Endothelial cell of umbilical vein (primary cell): ENCODE data around the gene TRIM40. TPM values are rescaled to one million over a fixed set of nuclear protein-coding genes. Genes with fewer than 3 reads are reported as not detected.

Source experiments
- BruUV-seq: library from RNA; stranded (reverse); fragments of 400-500 nt; replicated peaks from 2 replicates; lab custom pipeline; 2021; lab: Mats Ljungman, UMichigan
- CTCF ChIA-PET: fragments of 300-600, 350-600 bp; sonication (Branson Sonifier 250); formaldehyde crosslinking; loops from one replicate; lab custom pipeline; 2021; ENCODE audit warnings: antibody characterized with exemption, inconsistent platforms; lab: Charles Lee
- POLR2A ChIA-PET: fragments of 300-600, 350-600 bp; sonication (Branson Sonifier 250); formaldehyde crosslinking; loops from one replicate; lab custom pipeline; 2021; ENCODE audit warnings: antibody characterized with exemption, inconsistent platforms; lab: Charles Lee
- DNase-seq: peaks from one replicate; pipeline ENCODE4 v3.0.0-alpha.2; 2011; ENCODE audit warnings: low read depth, low spot score
- FAIRE-seq: peaks from 2 replicates; lab custom pipeline; 2011; peaks lifted over from hg19 to GRCh38; lab: Jason Lieb, UNC
- H2AFZ ChIP-seq: 2 replicates; pipeline ENCODE4 v1.6.0; 2012; ENCODE audit warnings: low read depth, low read length, control low read depth, inconsistent platforms
- H3K27ac ChIP-seq: 2 replicates; pipeline ENCODE4 v1.5.1; 2011; ENCODE audit warnings: low read depth, mild to moderate bottlenecking, control low read depth, low read length, moderate library complexity; ENCODE audit not compliant: insufficient read depth
- H3K27me3 ChIP-seq, 2 experiments: 2 replicates each; pipeline versions ENCODE4 v1.6.0 to v1.6.1; 2011; ENCODE audit warnings: low read length in 2 of 2, mixed read lengths in 1 of 2; ENCODE audit not compliant: control insufficient read depth in 2 of 2, insufficient read depth in 2 of 2
- H3K36me3 ChIP-seq, 2 experiments: 2 replicates in 1 of 2; 3 replicates in 1 of 2; pipeline ENCODE4 v1.5.1; 2011; ENCODE audit warnings: low read length in 2 of 2, mild to moderate bottlenecking in 1 of 2, moderate library complexity in 1 of 2; ENCODE audit not compliant: control insufficient read depth in 2 of 2, insufficient read depth in 2 of 2; ENCODE audit errors: extremely low read depth in 1 of 2
- H3K4me1 ChIP-seq: 3 replicates; pipeline ENCODE4 v1.5.1; 2011; ENCODE audit warnings: mild to moderate bottlenecking, low read length; ENCODE audit not compliant: control insufficient read depth, insufficient read depth; ENCODE audit errors: extremely low read depth
- H3K4me2 ChIP-seq: 2 replicates; pipeline ENCODE4 v1.6.1; 2011; ENCODE audit warnings: low read length, control low read depth, mixed read lengths; ENCODE audit not compliant: insufficient read depth
- H3K4me3 ChIP-seq, 3 experiments: fragments of 200-600 bp in 1 of 3; sonication (generic), shearing (Covaris generic) in 1 of 3; replicated peaks in 1 of 3; 2 replicates each; pipeline ENCODE4 v1.5.1; 2011 to 2016; ENCODE audit warnings: control low read depth in 3 of 3, low read length in 3 of 3, mild to moderate bottlenecking in 2 of 3, inconsistent platforms in 1 of 3, low read depth in 1 of 3, moderate library complexity in 1 of 3; ENCODE audit not compliant: insufficient read depth in 1 of 3
- H3K79me2 ChIP-seq: 2 replicates; pipeline ENCODE4 v1.6.0; 2012; ENCODE audit warnings: low read length, inconsistent platforms; ENCODE audit not compliant: control insufficient read depth, insufficient read depth
- H3K9ac ChIP-seq: replicated peaks from 2 replicates; pipeline ENCODE3; 2011; ENCODE audit warnings: low read length, control low read depth; ENCODE audit not compliant: insufficient read depth; ENCODE audit errors: extremely low read depth
- H3K9me1 ChIP-seq: replicated peaks from 3 replicates; pipeline ENCODE4 v1.6.0; 2011; ENCODE audit warnings: mild to moderate bottlenecking, low read length; ENCODE audit not compliant: control insufficient read depth, insufficient read depth; ENCODE audit errors: extremely low read depth
- H3K9me3 ChIP-seq: replicated peaks from 2 replicates; pipeline ENCODE4 v1.5.1; 2012; ENCODE audit warnings: low read length, inconsistent platforms; ENCODE audit not compliant: control insufficient read depth, insufficient read depth
- H4K20me1 ChIP-seq: replicated peaks from 2 replicates; pipeline ENCODE3; 2011; ENCODE audit warnings: mild to moderate bottlenecking, low read length; ENCODE audit not compliant: control insufficient read depth, insufficient read depth; ENCODE audit errors: extremely low read depth
- FOS ChIP-seq: IDR thresholded peaks from 2 replicates; pipeline ENCODE4 v1.6.1; 2011; ENCODE audit warnings: mild to moderate bottlenecking, low read length, moderate library complexity, borderline replicate concordance; ENCODE audit not compliant: insufficient read depth
- GATA2 ChIP-seq: IDR thresholded peaks from 2 replicates; pipeline ENCODE4 v1.7.0; 2011; ENCODE audit warnings: low read depth, mild to moderate bottlenecking, moderate library complexity, mixed read lengths, low read length; ENCODE audit not compliant: insufficient read length, insufficient read depth
- MYC ChIP-seq: IDR thresholded peaks from one replicate; pipeline ENCODE4 v1.6.1; 2011; ENCODE audit warnings: mild to moderate bottlenecking, low read depth, low read length
- POLR2A ChIP-seq: IDR thresholded peaks from 2 replicates; pipeline ENCODE4 v1.6.1; 2012; ENCODE audit warnings: low read depth, mild to moderate bottlenecking, control low read depth, low read length
- dilution Hi-C: fragments of 300-500 bp; cut with MboI; formaldehyde crosslinking; loops from one replicate; pipeline ENCODE4 v1.15.0; 2019; ENCODE audit warnings: low sequenced_read_pairs; ENCODE audit not compliant: extremely low pct_ligation_motif_present
- intact Hi-C: fragments of 100-400 bp; cut with micrococcal nuclease; formaldehyde crosslinking; loops from one replicate; pipeline ENCODE4 v1.10.0; 2022
- polyA plus RNA-seq, 4 experiments: library from polyadenylated mRNA; depleted of rRNA in 3 of 4; stranded (reverse) in 3 of 4; unstranded in 1 of 4; fragments of >200 nt; gene quantifications; 2 replicates each; pipeline versions ENCODE4 v1.2.1 to v1.2.3, GENCODE V29; 2011 to 2012; ENCODE audit warnings: missing spikeins in 1 of 4
- total RNA-seq: library from RNA; stranded (reverse); gene quantifications from 2 replicates; pipeline ENCODE4 v1.2.3, GENCODE V29; 2021
- TF ChIP-seq, protein P1 (sequence below), 2 donors: IDR thresholded peaks; 1 replicate in 1 of 2; 2 replicates in 1 of 2; pipeline ENCODE4 v1.5.1; 2011; ENCODE audit warnings: low read length in 2 of 2, mild to moderate bottlenecking in 2 of 2, moderate library complexity in 2 of 2, control low read depth in 1 of 2, inconsistent platforms in 1 of 2, low read depth in 1 of 2; ENCODE audit not compliant: insufficient read depth in 1 of 2; ENCODE audit errors: extremely low read depth in 1 of 2
- TF ChIP-seq, protein P2 (sequence below): IDR thresholded peaks from 2 replicates; pipeline ENCODE4 v1.6.1; 2011; ENCODE audit not compliant: insufficient read depth, insufficient read length

Gene TRIM40
- total and polyA plus RNA-seq, 2 donors (not counting 3 experiments of a cell fraction or from before 2014, with no cell fraction given): not detected

DNA sequence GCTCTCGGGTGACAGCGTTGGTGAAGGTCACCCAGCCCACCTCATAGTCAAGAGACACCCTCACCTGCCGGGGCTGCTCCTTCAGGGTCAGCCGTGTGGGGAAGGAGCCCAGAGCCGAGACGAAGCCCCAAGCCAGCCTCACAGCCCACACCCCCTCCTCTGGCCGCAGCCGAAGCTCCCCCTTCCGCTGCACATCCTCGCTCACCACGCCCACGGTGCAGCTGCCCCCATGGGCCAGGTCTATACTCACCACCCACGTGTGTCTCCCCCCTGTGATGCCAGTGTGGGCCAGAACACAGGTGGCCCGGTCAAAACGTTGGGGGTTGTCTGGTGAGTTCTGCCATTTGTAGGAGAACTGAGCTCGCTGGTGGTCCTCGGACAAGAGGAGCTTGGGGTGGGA, 18.1 kb downstream of the TRIM40 start:
- Histone ChIP-seq H3K4me2 (no peak overlapping the region), H2AFZ (no peak overlapping the region), H3K9me3 (no peaks in the 10 kb centered on the region), H3K4me1 (peaks cover 8% of the 10 kb centered on the region), H3K9me1 (no peaks in the 10 kb centered on the region), H4K20me1 (no peaks in the 10 kb centered on the region), H3K4me3 (no peak overlapping the region), H3K79me2 (no peaks in the 10 kb centered on the region), H3K27me3 (peaks cover 0 to 6% of the 10 kb centered on the region in 2 experiments), H3K9ac (no peak overlapping the region), H3K27ac (no peak overlapping the region), H3K36me3 (no peaks in the 10 kb centered on the region)
- ChIA-PET CTCF (interaction anchor here (1.3 kb wide), 1 partner anchor 23 kb away, joined by 7 read pairs; no protein-coding TSS in a partner anchor), POLR2A (no interaction called here)
- DNase-seq (no peak), FAIRE-seq (no peak)
- TF ChIP-seq, protein P1, sequence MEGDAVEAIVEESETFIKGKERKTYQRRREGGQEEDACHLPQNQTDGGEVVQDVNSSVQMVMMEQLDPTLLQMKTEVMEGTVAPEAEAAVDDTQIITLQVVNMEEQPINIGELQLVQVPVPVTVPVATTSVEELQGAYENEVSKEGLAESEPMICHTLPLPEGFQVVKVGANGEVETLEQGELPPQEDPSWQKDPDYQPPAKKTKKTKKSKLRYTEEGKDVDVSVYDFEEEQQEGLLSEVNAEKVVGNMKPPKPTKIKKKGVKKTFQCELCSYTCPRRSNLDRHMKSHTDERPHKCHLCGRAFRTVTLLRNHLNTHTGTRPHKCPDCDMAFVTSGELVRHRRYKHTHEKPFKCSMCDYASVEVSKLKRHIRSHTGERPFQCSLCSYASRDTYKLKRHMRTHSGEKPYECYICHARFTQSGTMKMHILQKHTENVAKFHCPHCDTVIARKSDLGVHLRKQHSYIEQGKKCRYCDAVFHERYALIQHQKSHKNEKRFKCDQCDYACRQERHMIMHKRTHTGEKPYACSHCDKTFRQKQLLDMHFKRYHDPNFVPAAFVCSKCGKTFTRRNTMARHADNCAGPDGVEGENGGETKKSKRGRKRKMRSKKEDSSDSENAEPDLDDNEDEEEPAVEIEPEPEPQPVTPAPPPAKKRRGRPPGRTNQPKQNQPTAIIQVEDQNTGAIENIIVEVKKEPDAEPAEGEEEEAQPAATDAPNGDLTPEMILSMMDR (IDR thresholded peaks at IDR 0.05; ENCODE audit: extremely low read depth in 1 of 2, insufficient read depth in 1 of 2, low read depth in 1 of 2, low read length in 2 of 2): no peak
- TF ChIP-seq, protein P2, sequence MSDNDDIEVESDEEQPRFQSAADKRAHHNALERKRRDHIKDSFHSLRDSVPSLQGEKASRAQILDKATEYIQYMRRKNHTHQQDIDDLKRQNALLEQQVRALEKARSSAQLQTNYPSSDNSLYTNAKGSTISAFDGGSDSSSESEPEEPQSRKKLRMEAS: no peak
- dilution Hi-C loops: no loop called here
- intact Hi-C loops: no loop called here
- no TSS peak for BruUV-seq

DNA sequence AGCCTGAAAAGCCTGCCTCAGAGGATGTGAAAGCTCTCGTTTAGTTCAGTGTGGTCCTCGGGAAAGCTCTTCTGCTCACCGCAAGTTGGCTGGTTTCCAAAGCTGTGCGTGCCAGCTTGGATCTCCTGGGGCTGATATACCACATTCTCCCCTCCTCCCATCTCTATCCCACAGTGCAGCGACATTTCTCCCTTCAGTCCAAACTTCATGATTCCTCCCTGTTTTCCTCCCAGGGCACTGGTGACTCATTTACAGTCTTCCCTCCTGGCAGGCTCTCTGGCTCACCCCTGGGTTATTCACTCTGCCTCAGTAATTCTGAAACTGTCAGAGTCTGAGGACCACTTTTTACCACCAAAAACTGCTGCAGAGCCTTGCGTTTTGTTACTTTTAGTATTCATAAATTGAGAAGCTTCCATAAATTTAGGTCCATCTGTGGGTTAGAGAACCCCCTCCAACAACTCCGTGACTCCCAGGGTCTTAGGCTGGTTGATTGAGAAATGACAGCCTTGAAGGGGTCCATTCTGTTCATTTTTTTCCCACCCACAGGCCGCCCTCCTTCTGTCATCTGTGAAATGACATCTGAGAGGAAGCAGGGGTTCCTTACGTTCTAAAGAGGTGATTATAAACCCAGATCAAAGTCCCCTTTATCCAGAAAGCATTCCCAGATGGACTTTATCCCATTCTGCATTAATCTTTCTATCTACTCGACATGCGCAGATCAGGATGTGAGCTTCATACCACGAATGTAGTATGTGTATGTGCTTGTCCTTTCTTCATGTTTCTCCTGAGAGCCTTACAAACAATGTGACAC, 19.0 kb downstream of the TRIM40 start:
- Histone ChIP-seq H2AFZ (no peak overlapping the region), H3K4me3 (no peak overlapping the region), H3K4me1 (peaks cover 8% of the 10 kb centered on the region), H3K36me3 (no peaks in the 10 kb centered on the region), H3K9me3 (no peaks in the 10 kb centered on the region), H3K9me1 (no peaks in the 10 kb centered on the region), H3K27ac (no peak overlapping the region), H3K9ac (no peak overlapping the region), H3K4me2 (no peak overlapping the region), H3K27me3 (peaks cover 0 to 10% of the 10 kb centered on the region in 2 experiments), H3K79me2 (no peaks in the 10 kb centered on the region), H4K20me1 (no peaks in the 10 kb centered on the region)
- intact Hi-C loops: no loop called here
- DNase-seq (peak; percentile 21), FAIRE-seq (no peak)
- TF ChIP-seq, protein P2: no peak
- no peak for TF ChIP-seq GATA2
- no peak for TF ChIP-seq POLR2A
- TF ChIP-seq FOS: peak; percentile 61
- no peak for TF ChIP-seq MYC
- CTCF ChIA-PET: interaction anchor here (1.3 kb wide), 1 partner anchor 24 kb away, joined by 7 read pairs; no protein-coding TSS in a partner anchor
- no TSS peak for BruUV-seq
- POLR2A ChIA-PET: no interaction called here
- dilution Hi-C loops: no loop called here
